GM12864 (cell line): ENCODE measurements around the gene GSE1.

ENCODE experiments used
- DNase-seq: peaks from one replicate; pipeline ENCODE4 v3.0.0-alpha.2; 2011; ENCODE audit warnings: low read depth
- H3K4me3 ChIP-seq: 2 replicates; pipeline ENCODE4 v1.5.1; 2011; ENCODE audit warnings: mild to moderate bottlenecking, low read depth, low read length, control low read depth
- CTCF ChIP-seq: IDR thresholded peaks from 2 replicates; pipeline ENCODE4 v1.5.1; 2011; ENCODE audit warnings: low read depth, mild to moderate bottlenecking, moderate library complexity, low read length, control low read depth, inconsistent platforms; ENCODE audit errors: missing control alignments

Gene GSE1

GRCh38 chr16:85676466-85676865 lies 63.3 kb downstream of the GSE1 start:
- no peak for DNase-seq
- no peak overlapping the region for H3K4me3 ChIP-seq
- no peak for TF ChIP-seq CTCF

- TF ChIP-seq CTCF: no peak
- no peak overlapping the region for H3K4me3 ChIP-seq
- DNase-seq: no peak
These were observed 64.4 kb downstream of the GSE1 start for GRCh38 chr16:85677383-85677967.

- TF ChIP-seq CTCF: no peak
- no peak overlapping the region for H3K4me3 ChIP-seq
- no peak for DNase-seq
These were observed 64.9 kb downstream of the GSE1 start for GRCh38 chr16:85678016-85678415.

GRCh38 chr16:85678821-85679220 lies 65.7 kb downstream of the GSE1 start:
- TF ChIP-seq CTCF: no peak
- H3K4me3 ChIP-seq: no peak overlapping the region
- DNase-seq: no peak

GRCh38 chr16:85679870-85680269 lies 66.7 kb downstream of the GSE1 start:
- TF ChIP-seq CTCF: no peak
- DNase-seq: no peak
- no peak overlapping the region for H3K4me3 ChIP-seq

GRCh38 chr16:85680352-85680944 lies 67.3 kb downstream of the GSE1 start:
- no peak for TF ChIP-seq CTCF
- no peak for DNase-seq

GRCh38 chr16:85681255-85681654 lies 68.1 kb downstream of the GSE1 start:
- TF ChIP-seq CTCF: no peak
- H3K4me3 ChIP-seq: no peak overlapping the region
- no peak for DNase-seq

More at GRCh38 chr16:85680352-85680944, 67.3 kb downstream of the GSE1 start:
- H3K4me3 ChIP-seq: no peak overlapping the region
